Psoas muscle (tissue), 8 donors: ENCODE results near the gene MRC2. TPM values are rescaled to one million over a fixed set of nuclear protein-coding genes. Genes with fewer than 3 reads are reported as not detected.

Experiments used
- ATAC-seq, 4 donors: fragments of 200-7000 bp; cut with Tn5 transposase; one replicate each; pipeline ENCODE4 v1.9.1; 2020; ENCODE audit warnings: moderate library complexity in 3 of 4, mild to moderate bottlenecking in 2 of 4
- DNase-seq, 2 donors: peaks; one replicate each; pipeline ENCODE4 v3.0.0-alpha.2; 2020
- H3K27ac ChIP-seq: fragments of 200-600 bp; one replicate; pipeline ENCODE4 v1.8.0; 2022
- H3K27me3 ChIP-seq, 3 donors: fragments of 200-600 bp in 1 of 3; one replicate each; pipeline versions ENCODE4 v1.6.1 to v1.8.0; 2013 to 2022; ENCODE audit warnings: low read length in 2 of 3, mild to moderate bottlenecking in 2 of 3, moderate library complexity in 1 of 3; ENCODE audit not compliant: insufficient read depth in 3 of 3
- H3K36me3 ChIP-seq, 2 donors: fragments of 200-600 bp in 1 of 2; one replicate each; pipeline versions ENCODE4 v1.6.1 to v1.8.0; 2013 to 2022; ENCODE audit warnings: low read depth in 1 of 2, mild to moderate bottlenecking in 1 of 2, moderate library complexity in 1 of 2; ENCODE audit not compliant: insufficient read depth in 1 of 2
- H3K4me1 ChIP-seq: fragments of 200-600 bp; one replicate; pipeline ENCODE4 v1.8.0; 2022
- H3K4me3 ChIP-seq: fragments of 200-600 bp; one replicate; pipeline ENCODE4 v1.8.0; 2022; ENCODE audit warnings: mild to moderate bottlenecking
- H3K9me3 ChIP-seq: fragments of 200-600 bp; one replicate; pipeline ENCODE4 v1.8.0; 2022
- WGBS, 3 donors: extraction: QIAGEN DNeasy Blood & Tissue Kit; methylation state at CpG; one replicate each; pipeline versions ENCODE4 v1.1.6 to v1.1.7; 2013; 5-methylcytosine and 5-hydroxymethylcytosine counted together
- intact Hi-C, 2 donors: fragments of 100-400 bp; cut with DNase I; formaldehyde crosslinking; loops; one replicate each; pipeline versions ENCODE4 v1.11.0 to v1.14.2; 2022
- polyA plus RNA-seq, 3 donors: library from polyadenylated mRNA; stranded (reverse); fragments of 200-250 nt; gene quantifications; one replicate each; pipeline ENCODE4 v1.2.3, GENCODE V29; 2013
- total RNA-seq, 4 donors: library from RNA; stranded (reverse); fragmentation: NEBNext Ultra II Directional in 2 of 4; extraction: Animal tissue kit (Norgen Biotek cat#: 25700) in 2 of 4; gene quantifications; one replicate each; pipeline versions ENCODE4 v1.2.1 to v1.2.4, GENCODE V29; 2021 to 2023
- TF ChIP-seq, protein P1 (sequence below): fragments of 200-600 bp; IDR thresholded peaks from one replicate; pipeline ENCODE4 v1.8.0; 2022; ENCODE audit warnings: antibody characterized with exemption
- donor health status: healthy with polysubstance abuse.
- donor health status: DM: no; HTN: no; CAD: no; lungs with moderate emphysema.
- donor health status: Bipolar disorder and iron deficiency.
- donor health status: healthy.
- donor health status: DM: yes; HTN: yes; CAD: no.
- donor health status: DM: no; HTN: no; CAD: no.
- donor health status: DM: no; HTN: no; CAD: no.
- donor health status: DM: yes; HTN: yes; CAD: no.

Gene MRC2
- total and polyA plus RNA-seq, 7 donors = 3.5 to 17.5 (median 5.9) TPM

DNA sequence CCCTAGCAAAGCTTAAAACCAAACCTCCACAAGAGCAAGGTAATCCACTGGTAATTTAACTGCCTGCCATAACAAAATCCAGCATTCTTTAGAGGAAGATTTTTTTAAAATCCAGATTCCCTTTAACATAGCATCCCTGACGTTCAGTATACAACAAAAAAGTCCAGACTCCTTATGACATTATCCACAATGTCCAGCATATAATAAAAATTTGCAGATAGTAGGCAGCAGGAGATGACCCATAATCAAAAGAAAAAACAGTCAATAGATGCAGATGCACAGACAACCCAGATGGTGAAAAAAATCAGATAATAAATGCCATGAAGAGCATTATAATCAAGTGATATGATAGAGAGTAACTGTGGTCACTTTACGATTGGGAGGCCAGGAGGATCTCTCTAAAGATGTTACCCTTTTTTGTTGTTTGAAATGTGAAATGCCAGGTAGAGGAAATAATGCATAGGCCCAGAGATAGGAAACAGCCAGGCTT, 33.2 kb downstream of the MRC2 start:
- H3K27me3 ChIP-seq = peaks cover 0 to 2% (median 0%) of the 10 kb centered on the region in 3 donors
- ATAC-seq (no peak), DNase-seq (no peak)
- H3K4me1 ChIP-seq = no peaks in the 10 kb centered on the region
- 95 to 97% (median 95%) methylated on average over 2 of the region's 2 CpGs for WGBS, 3 donors
- peaks cover 8% of the 10 kb centered on the region for H3K9me3 ChIP-seq
- no peak overlapping the region for H3K27ac ChIP-seq
- TF ChIP-seq, protein P1, sequence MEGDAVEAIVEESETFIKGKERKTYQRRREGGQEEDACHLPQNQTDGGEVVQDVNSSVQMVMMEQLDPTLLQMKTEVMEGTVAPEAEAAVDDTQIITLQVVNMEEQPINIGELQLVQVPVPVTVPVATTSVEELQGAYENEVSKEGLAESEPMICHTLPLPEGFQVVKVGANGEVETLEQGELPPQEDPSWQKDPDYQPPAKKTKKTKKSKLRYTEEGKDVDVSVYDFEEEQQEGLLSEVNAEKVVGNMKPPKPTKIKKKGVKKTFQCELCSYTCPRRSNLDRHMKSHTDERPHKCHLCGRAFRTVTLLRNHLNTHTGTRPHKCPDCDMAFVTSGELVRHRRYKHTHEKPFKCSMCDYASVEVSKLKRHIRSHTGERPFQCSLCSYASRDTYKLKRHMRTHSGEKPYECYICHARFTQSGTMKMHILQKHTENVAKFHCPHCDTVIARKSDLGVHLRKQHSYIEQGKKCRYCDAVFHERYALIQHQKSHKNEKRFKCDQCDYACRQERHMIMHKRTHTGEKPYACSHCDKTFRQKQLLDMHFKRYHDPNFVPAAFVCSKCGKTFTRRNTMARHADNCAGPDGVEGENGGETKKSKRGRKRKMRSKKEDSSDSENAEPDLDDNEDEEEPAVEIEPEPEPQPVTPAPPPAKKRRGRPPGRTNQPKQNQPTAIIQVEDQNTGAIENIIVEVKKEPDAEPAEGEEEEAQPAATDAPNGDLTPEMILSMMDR = no peak
- intact Hi-C loops = no loop called here
- no peaks in the 10 kb centered on the region for H3K36me3 ChIP-seq
- H3K4me3 ChIP-seq = no peak overlapping the region

DNA sequence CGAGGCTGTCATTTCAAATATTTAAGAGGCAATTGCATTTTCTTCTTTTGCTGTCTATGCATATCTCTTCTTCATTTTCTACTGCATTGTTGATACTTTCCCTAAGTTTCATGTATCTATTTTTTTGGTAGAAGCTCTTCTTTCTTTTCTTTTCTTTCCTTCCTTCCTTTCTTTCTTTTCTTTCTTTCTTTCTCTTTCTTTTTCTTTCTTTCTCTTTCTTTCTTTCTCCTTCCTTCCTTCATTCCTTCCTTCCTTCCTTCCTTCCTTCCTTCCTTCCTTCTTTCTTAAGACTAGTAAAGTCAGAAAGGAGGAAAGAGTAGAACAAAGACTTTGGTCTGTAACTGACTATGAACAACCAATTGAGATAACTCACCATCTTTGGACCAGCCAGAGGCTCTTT, 33.9 kb downstream of the MRC2 start:
- Histone ChIP-seq H3K36me3 (no peaks in the 10 kb centered on the region), H3K4me3 (no peak overlapping the region), H3K27ac (no peak overlapping the region), H3K4me1 (no peaks in the 10 kb centered on the region), H3K9me3 (peaks cover 8% of the 10 kb centered on the region), H3K27me3 (peaks cover 0 to 4% (median 0%) of the 10 kb centered on the region in 3 donors)
- no peak for DNase-seq
- WGBS, 3 donors = 100% methylated on average over 1 of the region's 1 CpG
- TF ChIP-seq, protein P1 = no peak
- ATAC-seq = no peak
- intact Hi-C loops = no loop called here

DNA sequence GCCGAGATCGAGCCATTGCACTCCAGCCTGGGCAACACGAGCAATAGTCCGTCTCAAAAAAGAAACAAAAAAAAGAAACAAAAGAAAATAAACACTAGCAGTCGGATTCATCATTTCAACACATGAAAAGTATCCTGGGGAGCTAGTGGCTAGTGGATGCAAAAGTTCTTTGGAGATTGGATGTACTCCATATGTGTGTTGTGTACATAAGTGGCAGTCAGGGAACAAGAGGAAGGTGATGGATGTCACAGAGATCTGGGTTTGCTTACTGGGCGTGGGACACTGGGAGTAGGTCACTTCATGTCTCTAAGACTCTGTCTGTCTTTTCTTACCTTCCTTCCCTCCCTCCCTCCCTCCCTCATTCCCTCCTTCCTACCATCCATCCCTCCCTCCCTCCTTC, 35.4 kb downstream of the MRC2 start:
- WGBS, 3 donors = 89 to 95% (median 93%) methylated on average over 6 of the region's 6 CpGs
- no peak overlapping the region for H3K27ac ChIP-seq
- no peak for ATAC-seq
- H3K27me3 ChIP-seq = peaks cover 0 to 4% (median 0%) of the 10 kb centered on the region in 3 donors
- TF ChIP-seq, protein P1 = no peak
- no peak overlapping the region for H3K4me3 ChIP-seq
- H3K4me1 ChIP-seq = no peaks in the 10 kb centered on the region
- no peaks in the 10 kb centered on the region for H3K36me3 ChIP-seq
- intact Hi-C loops = no loop called here
- DNase-seq = no peak
- peaks cover 8% of the 10 kb centered on the region for H3K9me3 ChIP-seq

DNA sequence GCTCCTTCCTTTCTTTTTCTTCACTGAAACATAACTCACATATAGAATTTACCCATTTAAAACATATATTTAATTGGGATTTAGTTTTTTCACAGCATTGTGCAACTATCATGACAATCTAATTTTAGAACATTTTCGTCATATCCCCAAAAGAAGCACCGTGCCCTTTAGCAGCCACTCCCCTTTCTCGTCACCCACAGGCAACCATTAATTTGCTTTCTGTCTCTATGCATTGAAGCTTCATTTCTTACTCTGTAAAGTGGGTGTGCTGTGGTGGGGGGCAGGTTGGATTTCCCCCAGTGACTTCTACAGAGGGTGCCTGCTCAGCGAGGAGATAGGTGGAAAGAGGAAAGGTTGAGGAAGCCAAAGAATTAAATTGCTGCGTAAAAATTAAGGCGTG, 35.8 kb downstream of the MRC2 start:
- intact Hi-C loops = no loop called here
- 75 to 85% (median 77%) methylated on average over 6 of the region's 6 CpGs for WGBS, 3 donors

More for the DNA sequence above, 35.8 kb downstream of the MRC2 start:
- no peak overlapping the region for H3K27ac ChIP-seq
- ATAC-seq (no peak), DNase-seq (no peak)
- no peak overlapping the region for H3K4me3 ChIP-seq
- H3K9me3 ChIP-seq = peaks cover 8% of the 10 kb centered on the region
- H3K36me3 ChIP-seq = no peaks in the 10 kb centered on the region
- TF ChIP-seq, protein P1 = no peak
- H3K27me3 ChIP-seq = peaks cover 0 to 4% (median 0%) of the 10 kb centered on the region in 3 donors
- no peaks in the 10 kb centered on the region for H3K4me1 ChIP-seq
